Activated naive CD8-positive, alpha-beta T cell treated with anti-CD3 and anti-CD28 coated beads, Interleukin-2, amount 50 U/mL, for 16 hours (primary cell): ENCODE results near the gene TEK.

Source experiments
- DNase-seq: peaks from one replicate; pipeline ENCODE4 v3.0.0-alpha.2; 2020; ENCODE audit warnings: low read depth, low spot score

The TEK gene

GRCh38 chr9:27124151-27124550 lies 15.1 kb downstream of the TEK start:
- DNase-seq, result no peak

DNA sequence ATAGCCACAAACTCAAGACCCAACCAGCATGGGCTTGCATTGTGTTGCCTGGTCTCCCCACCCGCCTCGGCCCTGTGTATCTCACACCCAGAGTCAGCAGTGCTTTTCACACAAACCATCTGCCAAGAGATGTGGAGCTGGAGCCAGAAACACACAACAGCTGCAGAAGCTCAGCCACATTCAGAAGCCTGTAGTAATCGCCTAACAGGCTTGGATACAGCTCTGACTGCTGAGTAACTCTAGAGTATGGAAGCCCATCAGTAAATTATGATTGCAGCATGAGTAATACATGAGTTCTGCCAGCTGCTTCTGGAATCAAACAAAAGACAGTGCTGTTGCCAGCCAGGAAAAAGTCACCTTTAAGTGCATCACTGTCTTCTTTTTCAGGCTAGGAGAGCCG lies 16.0 kb downstream of the TEK start:
- DNase-seq, result no peak

- no peak for DNase-seq
Measured at GRCh38 chr9:27125936-27126335, 16.9 kb downstream of the TEK start.

- no peak for DNase-seq
Measured at GRCh38 chr9:27126670-27127069, 17.6 kb downstream of the TEK start.

GRCh38 chr9:27129221-27129620 lies 20.2 kb downstream of the TEK start:
- no peak for DNase-seq

- DNase-seq, result no peak
Measured at GRCh38 chr9:27131731-27132130, 22.7 kb downstream of the TEK start.

DNA sequence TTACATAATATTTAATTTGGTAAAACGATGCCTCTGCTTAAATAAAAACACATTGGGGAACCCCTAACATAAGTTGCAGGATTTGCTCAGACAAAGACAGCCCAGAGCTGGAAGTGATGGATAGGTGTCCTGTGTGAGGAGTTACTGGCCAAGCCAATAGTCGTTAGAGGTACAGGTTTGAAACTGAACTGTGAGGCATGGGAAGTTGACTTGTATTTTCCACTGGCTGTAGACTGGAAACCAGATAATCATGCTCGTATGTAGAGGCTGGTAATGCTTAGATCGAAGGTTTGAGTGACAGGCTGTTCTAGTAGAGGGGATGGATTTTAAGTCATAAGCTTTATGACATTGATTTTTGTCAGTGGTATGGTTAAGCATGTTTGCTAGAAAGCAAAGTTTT lies 24.8 kb downstream of the TEK start:
- no peak for DNase-seq

DNA sequence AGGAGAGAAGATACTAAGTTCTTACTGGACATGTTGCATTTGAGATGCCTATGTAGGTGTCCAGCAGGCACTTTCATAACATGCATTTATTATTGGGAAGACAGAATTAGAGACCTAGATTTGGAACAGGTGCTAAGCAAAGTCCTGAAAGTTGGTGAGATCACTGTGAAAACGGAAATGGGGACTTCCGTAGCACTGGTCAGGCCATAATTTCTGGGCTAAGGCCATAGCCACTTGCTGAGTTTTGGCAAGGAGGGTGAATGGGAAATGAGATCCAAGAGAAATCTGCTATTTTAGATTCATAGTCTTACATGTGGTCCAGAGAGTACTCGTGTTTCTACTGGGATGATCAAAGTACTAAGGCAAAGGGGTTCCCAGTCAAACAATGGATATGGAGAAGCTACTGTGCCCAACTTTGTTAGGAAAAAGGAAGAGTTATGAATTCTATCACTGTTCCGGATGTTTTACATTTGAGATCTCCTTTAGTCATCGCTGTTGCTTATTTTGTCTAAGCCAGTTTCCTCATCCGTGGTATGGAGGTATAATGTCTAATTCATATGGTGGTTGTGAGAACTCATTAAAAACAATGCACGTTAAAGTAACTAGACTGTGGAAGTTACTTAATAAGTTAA lies 33.4 kb downstream of the TEK start:
- DNase-seq, result no peak

GRCh38 chr9:27145143-27145542 lies 36.1 kb downstream of the TEK start:
- DNase-seq, result no peak

DNA sequence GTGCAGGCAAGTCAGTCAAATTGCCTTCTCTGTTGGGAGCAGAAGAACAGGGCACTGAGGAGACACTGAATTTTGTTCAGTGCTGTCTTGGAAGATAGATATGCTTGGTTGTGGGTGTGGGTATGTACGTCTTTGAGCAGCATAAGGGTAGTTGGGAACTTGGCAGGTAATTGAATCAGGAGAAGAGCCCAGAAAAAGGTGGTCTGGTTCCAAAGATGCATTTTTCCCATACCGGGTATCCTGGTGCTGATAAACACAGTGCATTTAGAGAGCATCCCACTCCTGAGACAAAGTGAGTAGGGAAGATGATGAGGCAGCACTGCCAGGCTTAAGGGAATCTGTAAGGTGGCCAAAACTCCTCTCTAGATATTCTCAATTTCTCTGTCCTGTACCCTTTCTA lies 40.6 kb downstream of the TEK start:
- DNase-seq, result no peak

DNA sequence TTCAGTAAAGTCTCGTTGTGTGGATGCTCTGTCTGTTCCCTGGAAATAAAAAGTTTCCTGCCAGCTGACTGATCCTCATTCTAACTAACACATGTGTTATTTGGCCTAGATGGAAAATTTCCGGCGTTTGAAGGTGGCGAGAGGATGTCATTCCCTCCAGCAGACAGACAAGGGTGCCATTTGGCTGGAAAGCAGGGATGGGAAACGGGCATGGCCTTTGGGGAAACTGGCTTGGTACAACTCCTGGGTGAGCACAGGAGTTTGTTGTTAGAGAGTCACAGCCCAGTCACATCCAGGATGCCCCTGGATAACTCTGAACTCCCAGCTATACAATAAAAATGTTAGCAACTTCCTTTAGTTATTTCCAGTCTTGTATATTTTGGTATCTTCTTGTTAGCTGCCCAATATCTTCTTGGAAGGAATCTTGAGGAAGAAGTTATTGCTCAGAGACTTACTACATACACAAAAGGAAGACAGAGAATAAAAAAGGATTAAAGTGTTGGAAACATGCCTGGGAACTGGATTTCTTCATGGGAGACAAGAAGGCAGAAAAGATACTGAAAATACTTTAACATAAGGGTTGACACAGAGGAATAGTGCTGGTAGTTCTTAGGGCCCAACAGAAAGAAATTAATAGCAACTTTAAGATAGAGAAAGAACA lies 41.9 kb downstream of the TEK start:
- DNase-seq, result no peak

DNA sequence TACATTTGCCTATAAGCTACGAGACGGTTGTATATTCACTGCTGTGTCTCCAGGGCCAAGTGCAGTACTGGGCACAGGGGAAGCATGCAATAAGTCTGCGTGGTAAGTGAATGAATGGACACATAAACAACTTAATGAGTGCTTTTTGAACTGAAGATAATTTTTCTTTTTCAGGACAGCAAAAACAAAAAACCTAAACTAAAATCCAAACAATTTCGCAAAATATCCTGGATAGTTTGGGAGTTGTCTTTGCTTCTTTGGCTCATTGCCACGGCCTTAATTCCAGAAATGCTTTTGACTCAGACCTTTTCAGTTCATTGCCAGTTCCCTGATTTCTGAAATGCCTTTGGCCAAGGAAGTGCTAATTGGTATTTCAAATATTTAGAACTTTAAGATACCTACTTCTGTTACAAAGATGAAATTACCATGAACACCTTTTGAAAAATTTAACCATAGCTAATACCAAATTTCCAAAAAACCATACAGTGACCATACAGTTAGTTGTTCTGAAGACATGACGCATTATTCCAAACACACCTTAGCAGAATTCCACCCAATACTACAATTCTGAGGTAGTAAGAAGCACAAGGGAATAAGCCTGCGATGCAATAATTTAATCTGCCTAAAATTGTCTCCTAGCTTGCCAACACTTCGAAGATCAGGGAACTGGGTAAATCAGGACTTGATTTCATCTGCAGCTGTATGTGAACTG lies 42.8 kb downstream of the TEK start:
- no peak for DNase-seq

- DNase-seq, result no peak
Measured at GRCh38 chr9:27152405-27152718, 43.3 kb downstream of the TEK start.

DNA sequence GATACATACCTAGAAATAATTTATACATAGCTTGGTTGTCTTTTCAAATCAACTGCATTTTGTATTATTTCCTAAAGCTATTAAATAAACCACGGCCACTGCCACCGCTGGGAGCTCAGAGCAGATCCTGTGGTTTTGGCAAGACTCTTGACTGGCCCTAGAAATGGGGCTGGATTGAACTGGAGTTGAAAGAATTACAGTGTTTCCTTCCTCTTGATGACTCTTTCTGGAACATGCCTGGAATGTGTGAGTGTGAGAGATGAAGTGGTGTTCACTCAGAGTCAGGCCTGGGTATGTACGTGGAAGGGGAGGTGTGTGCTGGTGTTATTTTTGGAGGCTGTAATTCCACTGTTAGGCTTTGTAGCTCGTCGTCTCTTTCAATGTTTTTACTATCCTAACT lies 45.9 kb downstream of the TEK start:
- DNase-seq, result no peak

GRCh38 chr9:27157097-27157496 lies 48.1 kb downstream of the TEK start:
- DNase-seq, result no peak

DNA sequence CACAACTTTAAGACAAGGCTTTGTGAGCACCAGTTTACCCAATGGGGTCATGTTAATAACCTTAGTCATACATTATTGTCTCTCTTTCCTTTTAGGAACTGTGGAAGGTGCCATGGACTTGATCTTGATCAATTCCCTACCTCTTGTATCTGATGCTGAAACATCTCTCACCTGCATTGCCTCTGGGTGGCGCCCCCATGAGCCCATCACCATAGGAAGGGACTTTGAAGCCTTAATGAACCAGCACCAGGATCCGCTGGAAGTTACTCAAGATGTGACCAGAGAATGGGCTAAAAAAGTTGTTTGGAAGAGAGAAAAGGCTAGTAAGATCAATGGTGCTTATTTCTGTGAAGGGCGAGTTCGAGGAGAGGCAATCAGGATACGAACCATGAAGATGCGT lies 48.7 kb downstream of the TEK start:
- DNase-seq, result no peak

DNA sequence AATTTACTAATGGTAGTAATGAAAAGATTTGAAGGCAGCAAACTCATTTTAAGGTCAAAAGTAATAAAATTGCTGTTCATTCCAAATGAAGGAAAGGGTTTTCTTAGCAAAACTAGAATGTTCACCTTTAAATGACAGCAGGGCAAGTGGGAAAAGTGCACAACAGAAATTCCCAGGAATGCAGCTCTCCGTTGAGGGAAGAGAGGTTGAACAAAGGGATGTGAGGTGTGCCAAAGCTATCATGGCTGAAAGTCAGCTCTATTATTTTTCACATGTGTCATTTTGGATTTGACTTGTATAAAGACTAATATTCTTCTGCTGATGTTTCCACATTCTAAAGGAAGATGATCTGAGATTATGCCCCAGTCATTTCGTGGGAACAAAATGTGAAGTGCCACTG lies 51.6 kb downstream of the TEK start:
- DNase-seq, result no peak

- no peak for DNase-seq
Measured at GRCh38 chr9:27162045-27162444, 53.0 kb downstream of the TEK start.

- no peak for DNase-seq
Measured at GRCh38 chr9:27165068-27165467, 56.0 kb downstream of the TEK start.

DNA sequence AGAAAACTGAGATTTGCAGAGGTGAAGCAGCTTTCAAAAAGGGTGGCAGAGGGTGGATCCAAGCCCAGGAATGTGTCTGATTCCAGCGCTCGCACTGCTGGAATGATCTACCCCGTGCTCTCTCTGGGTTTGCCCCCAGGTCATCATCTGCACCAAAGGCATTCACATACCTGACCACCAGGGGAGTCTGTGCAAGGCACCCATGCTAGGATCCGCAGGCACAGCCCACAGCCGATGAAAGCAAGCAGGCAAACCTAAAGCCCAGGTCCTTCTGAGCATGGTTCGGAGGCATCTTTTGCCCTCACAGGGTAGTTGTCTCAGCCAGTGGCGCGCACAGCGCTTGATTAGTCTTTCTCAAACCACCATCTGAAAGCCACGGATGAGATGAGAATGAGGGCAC lies 56.6 kb downstream of the TEK start:
- no peak for DNase-seq

GRCh38 chr9:27168496-27168895 lies 59.5 kb downstream of the TEK start:
- no peak for DNase-seq

DNA sequence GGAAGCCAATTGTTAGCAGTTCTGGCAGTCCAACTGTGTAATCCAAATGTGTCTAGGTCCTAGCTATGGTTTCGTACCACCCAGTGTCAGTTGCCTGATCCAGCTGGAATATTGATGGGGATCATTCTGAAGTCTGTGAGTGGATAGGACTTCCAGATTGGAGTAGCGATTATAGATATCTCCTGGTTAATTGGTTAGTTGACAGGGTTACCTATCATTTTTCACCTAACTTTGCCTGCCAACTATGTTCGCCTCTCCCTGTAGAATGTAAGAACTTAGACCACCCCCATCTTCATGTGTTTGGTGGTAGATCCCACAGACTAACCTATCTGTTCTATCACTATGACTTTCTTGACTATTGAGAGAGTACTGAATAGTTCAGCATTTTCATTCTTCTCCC lies 59.9 kb downstream of the TEK start:
- DNase-seq, result no peak

GRCh38 chr9:27176971-27177370 lies 67.9 kb downstream of the TEK start:
- DNase-seq, result no peak
